ENCODE results near the gene POLL.
A peak's percentile ranks its signal among the peaks of the same experiment; 100 is the strongest.

POLL gene

DNA sequence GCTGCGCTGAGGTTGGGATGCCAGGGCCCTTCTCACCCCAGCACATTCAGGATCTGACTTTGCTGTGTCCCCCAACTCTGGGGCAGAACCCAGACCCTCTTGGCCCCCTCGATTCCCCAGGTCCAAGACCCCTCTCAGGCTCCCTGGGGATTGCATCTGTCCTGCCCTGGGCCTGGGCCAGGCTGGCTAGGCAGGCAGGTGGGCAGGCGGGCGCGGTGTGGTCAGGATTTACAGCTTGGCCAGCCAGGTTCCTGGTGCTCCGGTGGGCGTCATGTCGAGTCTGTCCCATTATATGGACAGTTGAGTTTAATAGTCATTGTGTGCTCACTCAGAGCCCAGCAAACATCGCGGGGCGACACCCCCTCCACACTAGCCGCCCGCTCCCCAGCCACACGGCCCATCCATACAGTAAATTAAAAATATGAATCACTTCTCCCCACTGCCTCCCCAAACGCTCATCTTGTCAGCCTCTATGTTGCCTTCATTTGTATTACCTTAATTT, 23.5 kb downstream of the POLL start:
- in situ Hi-C loops (cut with MboI; ENCODE audit: low pct_unique_long_range_greater_than_20kb, low sequenced_read_pairs) = loop anchor here (25.0 kb wide), 1 partner anchor 277 kb away; no protein-coding TSS in a partner anchor
- no peak for DNase-seq

DNA sequence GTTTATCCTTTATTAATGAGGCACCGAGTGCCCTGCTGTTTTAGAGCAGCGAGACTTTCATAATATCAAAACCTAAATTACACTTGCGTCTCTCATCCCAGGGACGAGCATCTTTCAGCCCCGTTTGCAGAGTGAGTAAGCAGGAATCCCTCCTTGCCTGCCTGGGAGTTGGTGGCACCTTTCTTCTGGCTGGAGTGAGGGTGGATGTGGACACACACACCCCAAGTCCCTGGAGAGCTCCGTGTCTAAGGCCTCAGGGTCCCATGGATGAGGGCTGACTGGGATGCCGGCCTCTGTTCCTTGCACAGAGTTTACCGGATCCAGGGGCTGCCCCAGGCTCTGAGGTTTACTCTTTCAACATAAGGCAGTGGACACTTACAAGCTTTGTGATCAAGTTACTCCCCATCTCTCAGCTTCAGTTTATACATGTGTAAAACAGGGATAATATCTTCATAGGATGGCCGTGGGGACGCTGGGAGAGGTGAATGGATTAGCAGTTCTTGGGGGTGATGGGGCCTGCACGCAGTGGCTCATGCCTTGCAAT, 24.5 kb downstream of the POLL start:
- in situ Hi-C loops (cut with MboI; ENCODE audit: low pct_unique_long_range_greater_than_20kb, low sequenced_read_pairs) = loop anchor here (25.0 kb wide), 1 partner anchor 276 kb away; no protein-coding TSS in a partner anchor
- DNase-seq = no peak

DNA sequence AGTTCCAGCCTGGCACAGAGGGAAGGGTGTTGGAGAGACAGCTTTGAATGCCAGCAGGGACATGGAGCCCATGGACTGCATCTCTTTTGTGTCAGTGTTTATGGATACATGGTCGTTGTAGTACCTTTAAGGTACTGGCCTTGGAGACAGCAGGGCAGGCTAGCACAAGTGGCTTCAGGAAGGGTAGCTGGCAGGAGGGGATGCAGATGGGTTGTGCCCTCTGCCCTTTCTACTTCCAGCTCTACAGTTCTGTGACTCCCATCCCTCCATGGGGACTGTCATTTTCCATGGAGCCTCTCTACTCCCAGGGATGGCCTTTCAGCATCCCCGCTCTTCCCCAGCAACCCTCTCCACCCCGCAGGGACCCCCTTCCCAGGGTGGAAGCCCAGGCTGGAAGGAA, 25.1 kb downstream of the POLL start:
- no peak for DNase-seq
- in situ Hi-C loops (cut with MboI; ENCODE audit: low pct_unique_long_range_greater_than_20kb, low sequenced_read_pairs) = loop anchor here (25.0 kb wide), 1 partner anchor 276 kb away; no protein-coding TSS in a partner anchor

DNA sequence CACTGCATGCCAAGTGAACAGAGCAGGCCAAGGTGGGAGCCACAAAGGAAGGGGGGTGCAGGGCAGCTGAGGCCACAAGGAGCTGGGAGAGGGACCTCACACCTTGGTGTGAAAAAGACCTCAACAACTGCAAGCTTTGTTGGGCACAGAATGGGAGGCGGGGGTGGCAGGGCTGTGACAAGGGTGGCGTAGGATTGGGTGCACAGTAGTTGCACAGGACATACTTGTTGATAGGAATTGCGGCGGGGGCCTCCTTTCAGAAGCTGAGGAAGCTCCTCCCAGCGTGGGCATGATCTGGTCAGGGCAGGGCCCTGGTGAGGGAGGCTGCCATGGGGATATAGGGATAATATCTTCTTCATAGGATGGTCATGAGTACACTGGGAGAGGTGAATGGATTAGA, 25.8 kb downstream of the POLL start:
- DNase-seq = no peak
- in situ Hi-C loops (cut with MboI; ENCODE audit: low pct_unique_long_range_greater_than_20kb, low sequenced_read_pairs) = loop anchor here (25.0 kb wide), 1 partner anchor 275 kb away; no protein-coding TSS in a partner anchor

DNA sequence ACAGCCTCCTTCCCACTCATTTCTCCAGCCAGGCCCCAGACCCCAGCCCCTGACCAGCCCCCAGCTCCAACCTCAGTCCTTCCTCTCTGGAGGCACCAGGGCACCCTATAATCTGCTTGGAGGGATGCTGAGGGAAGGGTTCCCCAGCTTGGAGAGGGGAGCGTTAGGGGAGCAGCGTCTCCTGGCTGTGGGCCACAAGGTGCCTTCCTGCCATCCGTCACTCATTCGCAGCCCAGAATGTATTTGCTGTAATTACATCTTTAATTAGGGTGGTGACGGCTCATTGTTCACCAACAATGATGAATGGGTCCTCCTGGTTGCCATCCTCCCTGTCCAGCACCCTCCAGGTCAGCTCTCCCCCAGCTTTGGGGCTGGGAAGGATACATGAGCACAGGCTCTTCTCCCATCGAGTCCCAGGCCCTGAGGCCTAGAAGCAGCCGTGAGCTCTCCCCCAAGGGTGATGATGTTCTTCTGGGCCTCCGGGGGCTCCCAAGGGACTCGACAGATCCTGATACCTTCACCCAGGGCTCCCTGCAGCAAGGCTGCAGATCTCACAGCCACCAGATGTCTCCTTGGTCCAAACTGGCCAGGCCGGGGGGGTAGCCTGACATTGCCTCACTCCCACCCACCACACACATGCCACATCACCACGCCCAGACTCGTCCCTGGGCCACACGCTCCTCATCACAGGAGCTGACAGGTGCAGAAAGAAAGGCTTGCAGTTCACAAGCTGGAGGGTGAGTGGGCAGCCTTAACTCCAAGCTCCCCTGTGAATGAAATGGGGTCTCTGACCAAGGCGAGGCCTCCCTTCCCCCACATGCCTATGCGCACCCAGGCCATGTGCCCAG, 26.8 kb downstream of the POLL start:
- in situ Hi-C loops (cut with MboI; ENCODE audit: low pct_unique_long_range_greater_than_20kb, low sequenced_read_pairs) = loop anchor here (25.0 kb wide), 1 partner anchor 274 kb away; no protein-coding TSS in a partner anchor
- DNase-seq = no peak

DNA sequence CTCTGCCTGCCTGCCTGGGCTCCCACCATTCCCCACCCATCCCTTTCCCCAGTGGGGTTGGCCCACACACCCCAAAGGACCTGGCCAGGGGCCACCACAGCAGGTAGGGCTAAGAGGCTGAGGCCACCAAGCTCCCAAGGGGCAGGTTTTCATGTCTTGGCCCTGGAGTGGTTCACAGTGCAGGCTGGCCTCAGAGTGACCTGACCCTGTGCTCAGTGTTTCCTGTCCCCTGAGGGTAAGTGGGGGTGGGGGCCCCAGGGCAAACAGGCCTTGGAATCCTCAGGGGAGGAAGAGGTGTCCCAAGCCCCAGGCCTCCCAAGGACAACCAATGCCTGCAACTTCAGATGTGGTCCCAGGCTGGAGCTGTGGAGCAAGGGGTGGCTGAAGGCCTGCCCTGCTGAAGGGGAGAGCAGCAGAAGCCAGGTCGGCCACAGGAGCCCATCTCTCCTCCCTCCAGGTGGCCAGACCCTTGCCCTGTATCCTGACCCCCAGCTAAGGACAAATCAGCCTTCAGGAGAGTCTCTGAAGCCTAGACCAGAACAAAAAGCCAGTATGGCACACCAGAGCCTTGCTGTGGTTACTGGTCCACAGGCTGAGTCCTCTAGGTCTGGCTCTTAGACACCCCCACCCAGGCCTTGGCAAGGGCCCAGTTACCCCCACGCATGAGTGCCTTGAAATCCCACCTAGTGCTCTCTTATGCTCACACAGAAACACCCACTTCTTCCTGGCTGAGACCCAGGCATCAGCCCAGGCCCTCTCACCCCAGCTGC, 27.6 kb downstream of the POLL start:
- in situ Hi-C loops (cut with MboI; ENCODE audit: low pct_unique_long_range_greater_than_20kb, low sequenced_read_pairs) = loop anchor here (25.0 kb wide), 1 partner anchor 273 kb away; no protein-coding TSS in a partner anchor
- DNase-seq = no peak

DNA sequence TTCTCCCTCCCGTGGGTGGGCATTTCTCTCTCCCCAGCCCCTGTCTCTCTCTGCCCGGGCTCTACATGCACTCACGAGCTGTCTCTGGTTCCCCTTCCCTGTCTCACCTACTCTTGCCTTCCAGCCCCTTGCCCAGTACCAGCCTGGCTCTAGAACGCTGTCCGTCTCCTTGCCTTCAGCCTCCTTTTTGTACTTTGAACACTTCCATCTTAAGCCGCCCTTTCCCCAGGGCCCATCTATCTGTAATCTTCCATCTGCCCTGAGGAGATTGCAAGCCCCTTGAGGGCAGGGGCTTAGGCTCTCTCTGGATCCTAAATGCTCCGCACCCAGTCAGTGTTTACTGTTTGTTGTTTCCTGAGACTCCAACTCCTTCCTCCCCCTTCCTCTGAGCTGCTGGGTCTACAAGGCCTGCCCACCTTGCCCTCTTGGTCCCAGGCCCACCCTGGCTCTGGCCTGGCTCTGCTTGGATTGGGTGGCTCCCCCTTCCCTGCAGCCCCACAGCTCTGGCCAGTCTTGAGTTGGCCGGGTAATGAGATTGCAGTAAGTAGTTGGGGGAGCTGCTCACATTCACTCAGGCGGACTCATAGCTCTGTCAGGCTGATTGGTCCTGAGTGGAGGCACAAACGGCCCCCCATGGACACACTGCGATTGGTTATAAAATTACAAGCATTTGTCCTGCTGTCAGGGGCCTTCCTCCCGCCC, 28.3 kb downstream of the POLL start:
- in situ Hi-C loops (cut with MboI; ENCODE audit: low pct_unique_long_range_greater_than_20kb, low sequenced_read_pairs) = loop anchor here (25.0 kb wide), 1 partner anchor 272 kb away; no protein-coding TSS in a partner anchor
- no peak for DNase-seq

DNA sequence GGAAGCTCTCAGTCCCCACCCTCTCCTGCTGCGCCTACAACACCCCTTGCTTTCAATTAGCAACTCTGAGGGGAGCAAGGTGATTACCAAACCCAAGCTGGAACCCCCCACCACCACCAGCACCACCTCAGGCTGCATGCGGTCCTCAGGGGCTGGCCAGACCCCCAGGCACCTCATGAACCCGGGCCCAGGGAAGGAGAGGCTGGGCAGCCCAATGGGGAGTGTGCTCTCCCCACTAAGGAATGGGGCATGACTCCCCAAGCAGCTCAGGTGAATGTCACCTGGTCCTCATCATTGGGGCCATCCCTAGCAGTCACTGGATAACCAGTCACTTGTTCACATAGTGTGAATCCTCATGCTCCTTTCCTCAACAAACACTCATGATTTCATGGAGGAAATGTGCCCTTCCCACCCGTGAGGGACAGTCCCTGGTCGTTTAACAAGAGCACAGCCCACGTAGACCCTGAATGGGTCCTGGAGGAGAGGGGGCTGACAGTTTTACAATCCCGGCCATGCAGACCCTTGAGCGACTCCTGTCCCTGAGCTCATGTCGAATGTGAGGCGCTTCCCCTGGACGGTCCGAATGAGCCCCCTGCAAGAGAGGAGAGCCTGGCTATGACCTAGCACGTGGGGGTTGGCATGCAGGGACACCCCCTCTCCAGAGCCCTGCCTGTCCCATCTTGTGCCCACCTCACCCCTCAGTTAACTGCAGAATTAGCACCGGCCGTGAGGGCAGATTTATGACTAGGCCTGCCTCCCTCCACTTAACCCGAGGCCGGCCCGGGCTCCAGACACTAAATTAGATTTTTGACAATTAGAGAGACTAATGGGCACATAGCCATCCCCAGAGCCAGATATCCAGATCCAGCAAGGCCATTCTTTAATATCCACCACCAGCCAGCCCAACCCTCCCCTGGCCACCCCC, 29.1 kb downstream of the POLL start:
- no peak for DNase-seq
- in situ Hi-C loops (cut with MboI; ENCODE audit: low pct_unique_long_range_greater_than_20kb, low sequenced_read_pairs) = loop anchor here (25.0 kb wide), 1 partner anchor 272 kb away; no protein-coding TSS in a partner anchor

DNA sequence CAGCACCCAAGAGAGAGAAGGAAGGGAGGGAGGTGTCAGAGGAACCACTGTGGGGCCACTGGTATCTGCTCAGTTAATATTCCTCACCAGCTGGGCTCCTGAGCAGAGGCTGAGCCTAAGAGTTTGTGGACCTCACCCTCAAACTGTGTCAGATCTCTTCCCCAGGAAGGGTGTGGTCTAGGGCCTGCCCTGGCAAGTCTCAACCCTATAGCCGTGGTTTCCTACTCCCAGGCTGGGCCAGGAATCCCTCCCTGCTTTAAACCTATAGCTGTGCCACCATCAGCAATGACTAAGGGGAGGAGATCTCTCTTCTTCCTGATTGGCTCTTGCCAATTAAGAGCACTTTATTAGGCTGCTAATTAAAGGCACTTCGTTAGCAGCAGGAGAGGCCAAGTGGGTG, 29.9 kb downstream of the POLL start:
- peak; percentile 43 for DNase-seq
- in situ Hi-C loops (cut with MboI; ENCODE audit: low pct_unique_long_range_greater_than_20kb, low sequenced_read_pairs) = loop anchor here (25.0 kb wide), 1 partner anchor 271 kb away; no protein-coding TSS in a partner anchor

DNA sequence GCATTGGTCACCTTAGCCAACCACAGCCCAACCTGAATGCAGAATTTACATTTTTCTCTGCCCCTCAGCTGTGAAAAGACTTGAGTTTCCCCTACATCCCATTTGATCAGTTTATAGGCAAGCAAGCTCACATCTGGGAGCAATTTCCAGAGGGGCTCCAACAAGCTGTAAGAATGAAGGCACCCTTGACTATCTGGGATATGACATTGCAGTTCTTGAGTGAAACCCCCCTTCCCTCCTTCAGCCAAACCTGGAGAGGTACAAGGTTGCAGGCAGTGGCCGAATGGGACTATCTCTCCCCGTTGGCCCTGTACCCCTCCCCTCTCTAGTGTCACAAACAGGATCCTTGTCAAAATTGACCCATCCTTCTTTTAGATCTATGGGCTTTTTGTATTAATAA, 30.5 kb downstream of the POLL start:
- DNase-seq = no peak
- in situ Hi-C loops (cut with MboI; ENCODE audit: low pct_unique_long_range_greater_than_20kb, low sequenced_read_pairs) = loop anchor here (25.0 kb wide), 1 partner anchor 270 kb away; no protein-coding TSS in a partner anchor

DNA sequence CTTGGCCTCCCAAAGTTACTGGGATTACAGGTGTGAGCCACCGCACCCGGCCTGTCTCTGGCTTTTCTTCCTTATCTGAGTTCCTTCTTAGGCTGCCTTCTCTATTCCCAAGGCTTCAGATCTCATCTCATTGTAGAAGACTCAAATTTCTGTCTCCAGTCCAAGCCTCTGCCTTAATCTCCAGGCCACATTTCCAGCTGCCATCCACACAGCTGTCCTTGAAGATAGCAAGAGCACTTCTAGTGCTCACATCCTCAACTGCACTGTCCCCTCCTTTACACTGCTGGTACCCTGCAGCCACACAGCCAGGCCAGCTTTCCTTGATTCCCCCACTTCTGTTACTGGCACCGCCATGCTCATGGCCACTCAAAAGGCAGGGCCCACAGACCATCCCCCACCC, 35.6 kb downstream of the POLL start:
- in situ Hi-C loops (cut with MboI; ENCODE audit: low pct_unique_long_range_greater_than_20kb, low sequenced_read_pairs) = loop anchor here (25.0 kb wide), 1 partner anchor 265 kb away; no protein-coding TSS in a partner anchor
- no peak for DNase-seq

DNA sequence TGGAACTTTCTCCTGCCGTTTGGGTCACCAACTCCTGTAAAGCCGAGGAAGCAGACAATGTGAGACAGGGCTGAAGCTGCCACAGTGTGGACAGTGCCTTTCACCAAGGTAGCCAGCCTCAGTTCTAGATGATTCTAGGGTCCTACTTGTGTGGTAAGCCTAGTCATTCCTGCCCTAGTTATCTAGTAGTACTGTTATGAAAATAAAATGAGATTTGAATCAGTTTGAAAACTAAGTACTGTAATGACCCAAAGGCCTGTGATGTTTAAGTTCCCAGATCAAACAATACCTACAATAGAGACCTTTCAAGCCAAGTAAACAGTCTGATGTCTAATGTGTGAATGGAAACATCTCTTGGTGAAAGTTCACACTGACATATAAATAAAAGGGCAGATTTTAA, 37.1 kb downstream of the POLL start:
- in situ Hi-C loops (cut with MboI; ENCODE audit: low pct_unique_long_range_greater_than_20kb, low sequenced_read_pairs) = loop anchor here (25.0 kb wide), 1 partner anchor 264 kb away; no protein-coding TSS in a partner anchor

DNA sequence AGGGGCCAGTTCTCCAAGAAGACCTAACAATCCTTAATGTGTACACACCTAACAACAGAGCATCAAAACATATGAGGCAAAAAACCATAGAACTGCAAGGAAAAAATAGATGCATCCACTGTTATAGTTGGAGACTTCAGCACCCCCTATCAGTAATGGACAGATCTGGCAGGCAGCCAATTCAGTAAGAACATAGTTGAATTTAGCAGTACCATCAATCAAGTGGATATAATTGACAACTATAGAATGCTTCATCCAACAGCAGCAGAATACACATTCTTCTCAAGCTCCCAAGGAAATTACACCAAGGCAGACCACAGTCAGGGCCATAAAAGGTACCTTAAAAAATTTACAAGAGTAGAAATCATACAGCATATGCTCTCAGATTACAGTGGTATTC, 42.2 kb downstream of the POLL start:
- no peak for DNase-seq

More for the DNA sequence above, 37.1 kb downstream of the POLL start:
- DNase-seq = no peak

DNA sequence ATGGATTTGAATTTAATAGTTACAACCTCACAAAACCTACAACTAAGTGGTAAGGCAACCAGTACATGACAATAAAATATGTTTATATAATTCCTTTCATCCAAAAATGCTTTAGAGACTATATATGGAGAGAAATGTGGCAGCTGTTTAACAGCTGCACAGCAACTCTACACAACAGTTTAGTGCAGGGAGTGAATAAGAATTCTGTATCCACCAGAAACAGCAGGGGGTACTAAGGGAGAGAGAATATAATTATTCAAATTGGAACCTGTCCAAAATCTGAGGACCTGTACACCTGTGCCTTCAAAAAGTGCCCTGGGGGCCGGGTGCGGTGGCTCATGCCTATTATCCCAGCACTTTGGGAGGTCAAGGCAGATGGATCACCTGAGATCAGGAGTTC, 49.6 kb downstream of the POLL start:
- in situ Hi-C loops (cut with MboI; ENCODE audit: low pct_unique_long_range_greater_than_20kb, low sequenced_read_pairs) = no loop called here
- no peak for DNase-seq

More for the DNA sequence above, 42.2 kb downstream of the POLL start:
- in situ Hi-C loops (cut with MboI; ENCODE audit: low pct_unique_long_range_greater_than_20kb, low sequenced_read_pairs) = no loop called here

DNA sequence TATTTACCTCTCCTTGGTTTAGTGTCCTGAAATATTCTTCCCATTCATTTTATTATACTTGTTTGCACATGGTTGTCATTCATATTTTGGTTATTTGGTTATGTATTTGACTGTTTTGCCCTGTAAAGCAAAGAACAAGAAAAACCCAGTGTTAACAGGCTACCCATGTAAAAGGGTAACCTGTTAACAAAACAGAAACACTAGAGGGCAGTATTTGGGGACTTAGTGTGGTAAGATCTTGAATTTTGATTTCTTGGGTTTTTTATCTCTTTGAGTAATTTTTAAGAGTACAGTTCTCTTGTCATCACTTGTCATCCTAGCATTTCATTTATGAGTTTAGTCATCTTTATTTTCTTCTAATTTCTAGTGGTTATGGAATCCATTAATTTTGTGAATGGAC, 51.3 kb downstream of the POLL start:
- peak; percentile 37 for DNase-seq
- in situ Hi-C loops (cut with MboI; ENCODE audit: low pct_unique_long_range_greater_than_20kb, low sequenced_read_pairs) = no loop called here

DNA sequence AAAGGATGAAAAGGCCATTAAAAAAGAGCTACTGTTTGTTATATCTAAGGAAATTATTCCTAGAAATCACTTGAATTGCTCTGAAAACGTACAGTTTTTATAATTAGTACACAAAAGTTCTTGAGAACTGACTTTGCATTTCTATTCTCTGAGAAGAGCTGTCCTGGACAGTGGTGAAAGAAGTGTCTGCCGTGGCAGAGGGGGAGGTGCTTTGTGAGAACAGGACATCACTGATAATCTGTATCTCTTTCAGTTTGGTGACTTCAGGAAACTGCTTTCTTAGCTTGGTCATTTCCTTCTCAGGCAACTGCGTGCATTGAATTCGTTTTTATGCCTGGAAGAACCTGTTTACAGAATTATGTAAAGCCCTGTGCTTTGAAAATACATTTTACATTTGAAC, 52.1 kb downstream of the POLL start:
- in situ Hi-C loops (cut with MboI; ENCODE audit: low pct_unique_long_range_greater_than_20kb, low sequenced_read_pairs) = no loop called here
- DNase-seq = peak; percentile 23

DNA sequence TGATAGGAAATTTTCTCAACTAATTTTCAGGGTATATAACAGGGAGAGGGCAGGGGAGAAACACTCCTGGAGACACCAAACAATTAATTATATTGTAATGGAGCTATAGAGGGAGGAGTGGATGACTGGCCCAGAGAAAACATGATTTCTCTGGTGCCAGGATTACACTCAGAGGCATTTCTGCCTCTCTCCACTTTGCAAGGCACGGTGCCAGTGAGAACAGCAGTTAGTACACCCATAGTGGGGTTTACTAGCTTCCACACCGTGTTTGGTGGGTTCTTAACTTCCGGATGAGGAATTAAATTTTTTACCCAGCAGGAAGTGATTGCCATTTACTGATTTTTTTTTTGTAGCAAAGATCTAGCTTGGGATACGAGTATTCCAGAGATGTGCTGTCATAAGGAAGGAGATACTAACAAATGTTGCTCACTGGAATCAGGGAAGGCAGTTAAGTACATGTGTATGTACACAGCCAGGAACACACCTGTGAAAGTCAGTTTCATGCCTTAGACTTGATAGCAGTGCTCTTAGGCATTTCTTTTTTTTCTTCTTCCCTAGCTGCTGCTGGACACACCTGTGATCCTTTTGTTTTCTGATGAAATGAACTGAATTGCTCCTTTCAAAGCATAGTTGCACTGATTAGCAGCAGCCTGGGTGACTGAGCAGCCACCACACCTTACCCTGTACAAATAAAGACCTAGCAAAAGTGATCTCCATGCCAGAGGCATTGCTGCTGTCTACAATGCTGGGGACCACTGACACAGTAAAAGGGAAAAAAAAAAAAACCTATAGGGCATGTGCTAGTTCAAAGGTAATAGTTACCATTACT, 58.1 kb downstream of the POLL start:
- in situ Hi-C loops (cut with MboI; ENCODE audit: low pct_unique_long_range_greater_than_20kb, low sequenced_read_pairs) = no loop called here

More for the DNA sequence above, 58.1 kb downstream of the POLL start:
- DNase-seq = no peak

Measured in KBM-7 (cell line).